NT2/D1 (cell line): ENCODE results near the gene KRTAP5-4.
"Not testable (repeated sequence)": the region's sequence is repeated elsewhere in the genome, so short reads cannot be mapped to it uniquely, and the experiment has no call there.

Experiments used
- DNase-seq: peaks from one replicate; pipeline ENCODE4 v3.0.0-alpha.2; 2011; ENCODE audit warnings: low read depth, low spot score
- H3K27me3 ChIP-seq: 2 replicates; pipeline ENCODE4 v1.6.0; 2011; ENCODE audit warnings: mild to moderate bottlenecking; ENCODE audit not compliant: insufficient read length, insufficient read depth
- H3K36me3 ChIP-seq: 2 replicates; pipeline ENCODE4 v1.6.1; 2011; ENCODE audit warnings: mild to moderate bottlenecking, low read length, mixed read lengths; ENCODE audit not compliant: insufficient read depth, insufficient read length
- H3K4me1 ChIP-seq: 2 replicates; pipeline ENCODE4 v1.5.1; 2011; ENCODE audit not compliant: insufficient read depth, insufficient read length
- H3K4me3 ChIP-seq: 2 replicates; pipeline ENCODE4 v1.5.1; 2011; ENCODE audit warnings: low read depth; ENCODE audit not compliant: insufficient read length
- H3K9ac ChIP-seq: 2 replicates; pipeline ENCODE4 v1.6.0; 2011; ENCODE audit warnings: low read depth; ENCODE audit not compliant: insufficient read length
- H3K9me3 ChIP-seq: 2 replicates; pipeline ENCODE4 v1.5.1; 2011; ENCODE audit warnings: mild to moderate bottlenecking, low read length; ENCODE audit not compliant: insufficient read depth
- SUZ12 ChIP-seq: IDR thresholded peaks from 2 replicates; pipeline ENCODE4 v1.6.1; 2011; ENCODE audit not compliant: insufficient read length, insufficient read depth; ENCODE audit errors: extremely low read depth
- YY1 ChIP-seq: IDR thresholded peaks from 2 replicates; pipeline ENCODE4 v1.6.1; 2011; ENCODE audit not compliant: insufficient read length, insufficient read depth
- ZNF274 ChIP-seq: IDR thresholded peaks from 2 replicates; pipeline ENCODE4 v1.6.1; 2011; ENCODE audit warnings: mild to moderate bottlenecking, low read depth, low read length

Gene KRTAP5-4

DNA sequence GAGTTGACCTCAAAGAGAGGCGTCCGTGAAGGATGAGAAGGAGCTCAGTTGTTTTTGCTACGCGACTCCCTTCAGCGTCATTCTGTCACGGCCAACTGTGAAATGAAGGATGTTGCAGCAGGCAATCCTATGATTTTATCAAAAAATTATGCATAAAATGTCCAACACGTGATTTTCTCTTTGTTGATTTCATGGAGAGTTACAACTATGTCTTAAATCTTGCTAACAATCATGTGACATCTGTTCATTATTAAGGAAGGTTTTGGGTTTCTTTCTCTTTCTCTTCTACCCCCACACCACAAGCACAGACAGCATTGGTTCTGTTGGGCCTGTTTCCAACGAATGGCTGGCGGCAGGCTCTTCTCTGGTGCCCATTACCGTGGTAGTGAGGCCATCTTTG is 3.7 kb downstream of the KRTAP5-4 start:
- Histone ChIP-seq H3K27me3 (no peaks in the 10 kb centered on the region), H3K9me3 (no peaks in the 10 kb centered on the region), H3K4me1 (no peaks in the 10 kb centered on the region), H3K36me3 (no peaks in the 10 kb centered on the region), H3K9ac (no peak overlapping the region), H3K4me3 (no peak overlapping the region)
- no peak for TF ChIP-seq YY1
- TF ChIP-seq ZNF274: no peak
- TF ChIP-seq SUZ12: no peak
- DNase-seq: no peak

DNA sequence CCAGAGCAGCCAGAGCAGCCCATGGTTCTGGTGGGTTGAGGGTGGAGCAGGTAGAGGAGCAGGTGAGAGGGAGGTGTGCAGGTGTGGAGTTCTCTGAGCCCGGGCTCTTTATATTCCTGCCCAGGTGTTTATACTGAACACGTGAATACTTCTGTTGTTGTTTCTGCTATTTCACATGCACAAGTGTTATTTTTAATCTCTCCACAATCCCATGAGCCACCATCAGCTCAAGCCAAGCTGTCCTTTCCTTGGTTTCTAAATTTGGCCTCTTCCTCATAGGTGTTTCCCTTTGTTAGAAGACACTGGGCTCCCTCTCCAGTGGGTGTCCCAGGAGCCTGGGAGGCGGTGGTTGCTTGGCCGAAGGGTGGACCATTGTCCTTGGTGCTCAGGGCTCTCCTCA is 13.6 kb downstream of the KRTAP5-4 start, which contains the start of gene KRTAP5-3:
TSS of gene KRTAP5-3 (minus strand) at position 101 of the 400 bp plus-strand sequence. CDS start at position 23, 78 bp downstream.
- H3K27me3 ChIP-seq: peaks cover 30% of the 10 kb centered on the region
- H3K36me3 ChIP-seq: no peaks in the 10 kb centered on the region
- H3K4me1 ChIP-seq: peaks cover 10% of the 10 kb centered on the region
- H3K4me3 ChIP-seq: no peak within 1 kb of the TSS
- peak within 1 kb of the TSS; percentile 33 for H3K9ac ChIP-seq
- TF ChIP-seq ZNF274 (no peak), YY1 (no peak), SUZ12 (no peak)
- no peak for DNase-seq
- no peaks in the 10 kb centered on the region for H3K9me3 ChIP-seq

DNA sequence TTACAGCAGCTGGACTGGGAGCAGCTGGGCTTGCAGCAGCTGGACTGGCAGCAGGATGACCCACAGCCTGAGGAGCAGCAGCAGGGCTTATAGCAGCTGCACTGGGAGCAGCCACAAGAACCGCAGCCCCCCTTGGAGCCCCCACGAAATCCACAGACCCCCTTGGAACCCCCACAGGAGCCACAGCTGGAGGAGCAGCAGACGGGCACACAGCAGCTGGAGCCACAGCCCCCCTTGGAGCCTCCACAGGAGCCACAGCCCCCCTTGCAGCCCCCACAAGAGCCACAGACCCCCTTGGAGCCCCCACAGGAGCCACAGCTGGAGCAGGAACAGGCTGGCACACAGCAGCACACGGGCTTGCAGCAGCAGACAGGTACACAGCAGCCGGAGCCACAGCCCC is 14.0 kb downstream of the KRTAP5-4 start:
- not testable (repeated sequence) for H3K9me3 ChIP-seq, H3K4me1 ChIP-seq, DNase-seq, H3K36me3 ChIP-seq, H3K4me3 ChIP-seq
- H3K9ac ChIP-seq: peak overlapping the region; percentile 10
- peaks cover 30% of the 10 kb centered on the region for H3K27me3 ChIP-seq

DNA sequence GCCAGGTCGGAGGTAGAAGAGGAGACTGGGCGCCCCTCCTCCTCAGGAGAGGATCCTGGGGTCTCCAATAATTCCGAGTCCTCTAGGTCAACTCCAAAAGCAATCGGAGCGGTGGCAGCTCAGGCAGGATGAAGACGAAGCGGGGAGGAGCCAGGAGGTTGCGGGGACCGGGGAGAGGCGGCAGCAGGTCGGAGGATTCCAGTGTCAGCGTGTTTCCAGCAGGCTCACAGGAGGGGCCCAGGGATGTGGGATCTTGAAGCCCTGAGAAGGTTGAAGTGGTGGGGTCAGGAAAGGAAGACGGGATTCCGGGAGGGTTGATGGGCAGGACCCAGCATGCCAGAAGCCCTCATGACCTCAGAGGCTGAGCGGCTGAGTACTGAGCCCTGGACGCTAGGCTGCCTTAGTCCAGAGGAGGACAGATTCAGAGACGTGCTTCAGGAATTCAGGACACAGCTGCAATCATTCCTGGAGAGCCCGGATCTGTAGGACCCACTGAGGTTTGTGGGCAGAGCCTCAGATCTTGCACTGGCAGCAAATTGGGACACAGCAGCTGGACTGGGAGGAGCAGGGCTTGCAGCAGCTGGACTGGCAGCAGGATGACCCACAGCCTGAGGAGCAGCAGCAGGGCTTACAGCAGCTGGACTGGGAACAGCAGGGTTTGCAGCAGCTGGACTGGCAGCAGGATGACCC is 14.6 kb downstream of the KRTAP5-4 start:
- peaks cover 30% of the 10 kb centered on the region for H3K27me3 ChIP-seq
- H3K9ac ChIP-seq: peak overlapping the region; percentile 33

DNA sequence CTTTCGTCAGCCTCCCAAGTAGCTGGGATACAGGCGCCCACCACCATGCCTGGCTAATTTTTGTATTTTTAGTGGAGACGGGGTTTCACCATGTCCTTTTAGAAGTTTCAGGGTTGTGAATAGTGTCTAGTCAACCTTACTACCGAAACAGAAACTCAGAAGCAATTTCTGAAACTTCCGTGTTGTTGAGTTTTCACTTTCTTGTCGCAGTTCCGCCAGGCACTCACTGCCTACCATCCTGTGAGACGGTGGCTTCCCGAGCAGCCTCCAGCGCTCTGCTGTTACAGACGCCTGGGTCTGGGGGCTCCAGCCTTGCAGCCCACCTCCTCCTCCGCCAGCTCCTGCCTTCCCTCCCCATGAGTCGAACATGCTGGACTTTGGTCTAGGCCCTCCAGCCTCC is 16.0 kb downstream of the KRTAP5-4 start:
- H3K9me3 ChIP-seq, H3K36me3 ChIP-seq, H3K4me1 ChIP-seq, H3K9ac ChIP-seq, DNase-seq, H3K4me3 ChIP-seq: not testable (repeated sequence)
- peaks cover 30% of the 10 kb centered on the region for H3K27me3 ChIP-seq

More for the DNA sequence above, 14.6 kb downstream of the KRTAP5-4 start:
- H3K9me3 ChIP-seq, H3K4me3 ChIP-seq, DNase-seq, H3K4me1 ChIP-seq, H3K36me3 ChIP-seq: not testable (repeated sequence)

DNA sequence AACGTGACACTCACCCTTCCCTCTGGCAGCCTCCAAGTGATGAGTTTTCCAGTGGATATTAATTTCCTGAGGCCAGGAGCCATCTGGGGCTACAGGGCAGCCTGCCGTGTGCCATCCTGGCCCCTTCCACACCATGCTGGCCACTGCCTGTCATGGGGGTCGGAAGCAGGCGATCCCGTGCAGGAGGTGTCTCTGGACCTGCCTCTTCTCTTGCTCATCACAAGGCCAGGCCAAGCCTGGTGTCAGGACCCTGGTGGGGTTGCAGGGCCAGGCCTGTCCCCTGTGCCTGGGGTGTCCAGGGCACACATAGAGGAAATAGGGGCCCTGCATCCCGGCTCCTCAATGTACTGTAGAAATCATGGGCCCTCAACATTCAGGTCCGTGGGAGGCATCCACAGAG is 17.2 kb downstream of the KRTAP5-4 start:
- Histone ChIP-seq H3K27me3 (peaks cover 30% of the 10 kb centered on the region), H3K9me3 (no peaks in the 10 kb centered on the region), H3K4me3 (no peak overlapping the region), H3K4me1 (peaks cover 7% of the 10 kb centered on the region), H3K9ac (no peak overlapping the region), H3K36me3 (no peaks in the 10 kb centered on the region)
- TF ChIP-seq ZNF274 (no peak), SUZ12 (no peak), YY1 (no peak)
- no peak for DNase-seq

DNA sequence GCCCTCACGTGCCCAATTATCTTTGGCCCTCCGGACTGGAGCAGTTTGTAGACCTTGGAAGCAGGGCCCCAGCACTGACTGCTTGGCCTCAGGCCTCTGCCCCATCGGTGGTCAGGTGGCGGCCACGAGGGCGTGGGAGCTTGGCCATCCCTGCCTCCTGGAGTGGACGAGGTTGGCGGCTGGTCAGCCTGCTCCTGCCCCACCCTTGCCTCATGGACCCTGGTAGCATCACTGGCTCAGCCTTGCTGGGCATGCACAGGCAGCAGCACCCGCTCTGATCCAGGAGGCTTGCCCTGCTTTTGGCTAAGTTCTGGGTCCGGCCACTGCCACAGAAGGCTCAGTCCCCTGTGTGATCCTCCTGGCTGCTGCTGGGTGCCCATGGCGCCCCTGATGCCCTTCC is 17.8 kb downstream of the KRTAP5-4 start:
- DNase-seq: no peak
- no peaks in the 10 kb centered on the region for H3K9me3 ChIP-seq
- TF ChIP-seq SUZ12: no peak
- TF ChIP-seq ZNF274: no peak
- no peak for TF ChIP-seq YY1
- H3K27me3 ChIP-seq: peaks cover 30% of the 10 kb centered on the region
- H3K36me3 ChIP-seq: no peaks in the 10 kb centered on the region
- no peak overlapping the region for H3K9ac ChIP-seq
- H3K4me1 ChIP-seq: peaks cover 7% of the 10 kb centered on the region
- no peak overlapping the region for H3K4me3 ChIP-seq

DNA sequence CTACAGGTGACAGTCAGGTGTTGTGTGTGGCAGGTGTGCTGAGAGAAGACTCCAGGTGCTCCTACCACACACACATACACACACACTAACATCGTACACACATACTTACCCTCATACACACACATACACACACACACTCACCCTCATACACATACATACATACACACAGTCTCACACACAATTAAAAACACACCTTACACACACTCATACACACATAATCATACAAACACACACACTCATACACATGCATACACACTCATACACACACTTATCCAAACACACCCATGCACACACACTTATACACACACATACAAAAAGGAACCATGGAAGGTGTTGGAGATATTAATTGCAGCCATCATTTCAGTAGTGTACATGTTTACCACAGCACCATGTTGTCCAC is 18.3 kb downstream of the KRTAP5-4 start:
- TF ChIP-seq YY1 (no peak), ZNF274 (no peak), SUZ12 (no peak)
- no peak overlapping the region for H3K9ac ChIP-seq
- peaks cover 7% of the 10 kb centered on the region for H3K4me1 ChIP-seq
- peaks cover 30% of the 10 kb centered on the region for H3K27me3 ChIP-seq
- DNase-seq: no peak
- no peaks in the 10 kb centered on the region for H3K9me3 ChIP-seq
- no peak overlapping the region for H3K4me3 ChIP-seq
- no peaks in the 10 kb centered on the region for H3K36me3 ChIP-seq

DNA sequence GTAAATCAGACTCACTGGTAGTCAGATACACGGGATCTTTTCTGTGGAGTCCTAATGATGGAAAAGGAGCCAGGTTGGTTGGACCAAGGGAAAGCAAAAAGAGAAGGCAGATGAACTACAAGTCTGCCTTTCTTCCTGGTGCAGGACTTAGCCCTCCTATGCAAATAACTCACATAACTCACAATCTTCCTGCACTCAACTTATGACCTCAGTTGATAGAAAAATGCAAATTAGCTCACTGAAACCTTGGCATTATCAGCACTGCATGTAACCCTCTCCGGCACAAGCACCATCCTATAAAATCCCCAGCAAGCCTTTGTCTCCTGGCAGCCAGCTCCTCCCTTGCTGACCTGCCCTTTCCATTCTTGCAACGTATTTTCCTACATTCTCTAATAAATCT is 20.3 kb downstream of the KRTAP5-4 start:
- H3K4me3 ChIP-seq, H3K9ac ChIP-seq, H3K4me1 ChIP-seq, H3K36me3 ChIP-seq, DNase-seq, H3K9me3 ChIP-seq: not testable (repeated sequence)
- peaks cover 16% of the 10 kb centered on the region for H3K27me3 ChIP-seq
